ENCODE measurements around the gene CCDC92.

The CCDC92 gene

GRCh38 chr12:123907726-123908476 lies 64.7 kb downstream of the CCDC92 start:
- no peak for DNase-seq

DNA sequence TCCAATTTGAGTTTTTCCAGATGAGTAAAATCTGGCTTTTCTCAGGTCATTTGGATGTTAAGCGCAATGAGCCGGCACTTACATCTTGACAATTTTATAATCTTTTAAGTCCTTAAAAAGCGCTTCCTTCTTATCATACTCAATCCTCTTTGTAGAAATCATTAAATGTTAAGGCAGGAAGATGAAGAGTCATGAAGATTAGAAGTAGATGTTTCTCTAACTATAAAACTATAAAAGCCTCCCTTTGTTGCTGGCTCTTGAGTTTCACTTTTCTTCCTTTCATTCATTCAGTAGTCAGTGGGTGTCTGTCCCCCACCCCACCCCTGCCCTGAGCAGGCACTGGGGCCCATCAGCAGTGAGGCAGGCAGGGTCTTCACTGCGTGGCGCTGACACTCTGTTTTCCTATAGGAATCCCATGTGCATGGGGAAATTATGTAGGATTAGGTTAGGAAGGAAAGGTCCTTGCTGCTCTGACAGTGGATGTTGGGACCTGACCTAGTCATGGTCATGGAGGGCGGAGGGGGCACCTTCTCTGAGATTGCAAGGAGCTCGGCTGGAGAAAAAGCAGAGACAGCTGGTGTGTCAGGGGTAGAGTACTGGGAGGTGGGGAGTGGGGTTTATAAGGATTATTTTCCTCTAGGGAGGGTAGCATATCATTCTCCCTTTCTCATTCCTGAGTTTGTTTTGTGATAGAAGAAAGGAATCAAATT lies 65.8 kb downstream of the CCDC92 start:
- peak; percentile 54 to 77 for DNase-seq

DNA sequence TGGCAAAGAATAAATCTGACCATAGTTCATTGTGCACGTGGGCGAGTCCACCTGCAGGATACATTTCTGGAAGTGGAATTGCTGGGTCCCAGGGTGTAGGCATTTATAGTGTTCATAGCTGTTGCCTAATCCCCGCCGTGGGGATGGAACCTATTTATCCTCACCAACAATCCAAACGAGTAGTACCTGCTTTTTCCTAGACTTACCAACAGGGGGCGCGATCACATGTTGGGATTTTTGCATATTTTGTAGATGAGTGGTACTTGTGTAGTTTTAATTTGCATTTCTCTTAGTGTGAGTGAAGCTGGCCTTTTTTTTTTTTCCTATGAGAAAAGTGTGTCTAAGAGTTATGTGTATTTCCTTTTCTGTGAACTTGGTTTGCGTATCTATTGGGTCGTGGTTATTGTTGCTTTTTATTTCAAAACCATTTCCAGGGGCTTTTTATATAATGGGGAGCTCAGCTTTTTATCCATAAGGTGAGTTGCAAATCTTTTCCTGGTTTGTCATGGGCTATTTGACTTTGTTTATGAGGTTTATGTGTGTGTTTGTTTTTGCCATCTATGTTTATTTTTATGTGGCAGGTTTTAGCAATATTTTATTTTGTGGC lies 67.2 kb downstream of the CCDC92 start:
- DNase-seq = peak in 1 of 2 experiments; percentile 38

GRCh38 chr12:123903301-123904065 lies 69.1 kb downstream of the CCDC92 start:
- no peak for DNase-seq

GRCh38 chr12:123902821-123903220 lies 69.8 kb downstream of the CCDC92 start:
- no peak for DNase-seq

- peak in 1 of 2 experiments; percentile 20 for DNase-seq
These were observed 71.7 kb downstream of the CCDC92 start for GRCh38 chr12:123900871-123901376.

GRCh38 chr12:123899368-123899767 lies 73.3 kb downstream of the CCDC92 start:
- DNase-seq = no peak

- no peak for DNase-seq
These were observed 74.0 kb downstream of the CCDC92 start for GRCh38 chr12:123898673-123899072.

DNA sequence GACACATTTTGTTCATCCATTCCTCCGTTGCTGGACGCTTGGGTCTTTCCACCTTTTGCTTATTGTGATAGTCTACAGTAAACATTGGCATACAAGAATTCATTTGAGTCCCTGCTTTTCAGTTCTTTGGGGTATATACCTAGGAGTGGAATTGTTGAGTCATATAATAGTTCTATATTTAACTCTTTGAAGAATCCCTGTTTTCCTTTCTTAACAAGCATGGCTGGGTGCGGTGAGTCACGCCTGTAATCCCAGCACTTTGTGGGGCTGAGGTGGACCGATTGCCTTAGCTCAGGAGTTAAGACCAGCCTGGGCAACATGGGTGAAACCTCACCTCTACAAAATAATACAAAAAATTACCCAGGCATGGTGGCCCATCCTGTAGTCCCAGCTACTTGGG lies 75.4 kb downstream of the CCDC92 start:
- no peak for DNase-seq

- DNase-seq = no peak
These were observed 75.9 kb downstream of the CCDC92 start for GRCh38 chr12:123896767-123897166.

DNA sequence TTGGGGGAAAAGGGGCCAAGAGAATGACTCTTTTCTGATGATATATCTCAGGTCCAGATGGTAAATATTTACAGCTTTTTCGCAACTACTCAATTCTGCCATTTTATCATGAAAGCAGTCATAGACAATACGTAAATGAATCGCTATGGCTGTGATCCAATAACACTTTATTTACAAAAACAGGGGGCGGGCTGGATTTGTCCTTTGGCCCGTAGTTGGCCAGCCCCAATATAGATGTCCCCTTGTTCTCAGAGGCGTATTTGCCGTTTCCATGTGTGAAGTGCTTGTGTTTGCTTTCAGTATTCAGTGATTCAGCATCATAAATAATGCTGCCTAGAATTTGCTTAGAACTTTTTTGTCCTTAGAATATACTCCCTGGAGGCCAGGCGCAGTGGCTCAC lies 77.2 kb downstream of the CCDC92 start:
- DNase-seq = no peak

DNA sequence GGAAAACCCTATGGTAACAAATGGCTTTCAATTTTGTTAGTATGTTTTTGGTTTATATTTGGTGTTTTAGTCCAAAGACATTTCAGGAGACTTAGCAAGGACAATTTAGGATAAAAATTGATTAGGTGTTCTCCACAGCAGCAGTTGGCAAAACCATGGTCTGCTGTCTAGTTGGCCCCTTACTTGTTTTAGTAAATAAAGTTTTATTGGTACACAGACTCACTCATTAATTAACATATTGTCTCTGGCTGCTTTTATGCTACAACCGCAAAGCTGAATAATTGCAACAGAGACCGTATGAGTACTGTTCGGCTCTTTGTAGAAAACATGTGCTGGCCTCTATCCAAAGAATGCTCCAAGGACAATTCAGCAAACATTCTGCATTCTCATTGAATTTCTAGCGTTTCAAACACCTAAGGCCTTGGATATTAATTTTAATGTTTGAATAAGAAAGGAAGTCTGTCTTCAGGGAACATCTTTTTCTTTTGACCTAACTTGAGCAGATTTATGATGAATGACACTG lies 77.7 kb downstream of the CCDC92 start:
- DNase-seq = no peak

- no peak for DNase-seq
These were observed 79.4 kb downstream of the CCDC92 start for GRCh38 chr12:123893276-123893675.

GRCh38 chr12:123892853-123893252 lies 79.8 kb downstream of the CCDC92 start:
- DNase-seq = no peak

DNA sequence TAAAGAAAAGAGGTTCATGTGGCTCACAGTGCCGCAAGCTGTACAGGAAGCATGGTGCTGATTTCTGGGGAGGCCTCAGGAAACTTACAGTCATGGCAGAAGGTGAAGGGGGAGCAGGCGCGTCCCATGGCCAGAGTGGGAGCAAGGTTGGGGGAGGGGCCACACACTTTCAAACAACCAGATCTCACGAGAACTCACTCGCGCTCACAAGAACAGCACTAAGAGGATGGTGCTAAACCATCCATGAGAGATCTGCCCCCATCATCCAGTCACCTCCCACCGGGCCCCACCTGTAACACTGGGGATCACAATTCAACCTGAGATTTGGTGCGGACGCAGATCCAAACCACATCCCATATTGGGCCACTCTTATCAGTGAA lies 80.5 kb downstream of the CCDC92 start:
- no peak for DNase-seq

DNA sequence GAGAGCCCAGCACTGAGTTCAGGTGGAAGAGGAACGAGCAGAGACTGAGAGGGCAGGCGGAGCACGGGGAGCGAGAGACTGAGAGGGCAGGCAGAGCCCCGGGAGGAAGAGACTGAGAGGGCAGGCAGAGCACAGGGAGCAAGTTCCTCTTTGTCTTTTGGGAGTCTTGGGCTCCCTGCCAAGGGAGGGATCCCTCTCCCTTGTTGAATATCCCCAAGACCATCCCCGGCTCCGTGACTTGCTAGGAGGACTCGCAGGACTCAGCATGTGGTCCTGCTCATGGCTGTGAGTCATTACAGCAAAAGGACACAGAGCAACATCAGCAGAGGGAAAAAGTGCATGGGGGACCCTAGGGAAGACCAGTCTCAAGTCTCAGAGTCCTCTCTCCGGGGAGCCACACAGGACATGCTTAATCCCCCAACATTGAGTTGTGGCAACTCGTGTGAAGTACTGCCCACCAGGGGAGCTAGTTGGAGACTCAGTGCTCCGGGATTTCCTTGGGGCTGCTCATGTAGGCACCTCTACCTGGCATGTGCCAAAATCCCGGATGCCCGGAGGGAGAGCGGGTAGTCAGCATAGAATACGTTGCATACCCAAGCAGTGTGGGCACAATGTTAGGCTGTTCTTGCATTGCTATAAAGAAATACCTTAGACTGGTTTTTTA lies 81.0 kb downstream of the CCDC92 start:
- no peak for DNase-seq

- DNase-seq = no peak
These were observed 81.6 kb downstream of the CCDC92 start for GRCh38 chr12:123891011-123891410.

DNA sequence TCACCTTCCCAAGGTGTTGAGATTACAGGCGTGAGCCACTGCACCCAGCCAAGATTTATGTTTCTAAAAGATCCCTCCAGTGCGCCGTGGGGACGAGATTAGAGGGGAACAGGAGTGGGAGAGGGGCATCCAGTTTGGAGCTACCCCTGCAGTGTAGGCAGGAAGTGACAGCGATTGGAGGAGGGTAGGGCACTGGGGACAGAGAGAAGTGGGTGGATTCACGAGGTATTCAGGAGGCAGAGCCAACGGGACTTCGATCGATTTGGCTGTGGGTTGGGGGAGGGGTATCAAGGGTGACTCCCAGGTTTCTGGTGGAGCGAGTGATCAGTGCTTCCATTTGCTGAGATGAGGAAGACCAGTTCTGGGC lies 82.1 kb downstream of the CCDC92 start:
- DNase-seq = no peak

DNA sequence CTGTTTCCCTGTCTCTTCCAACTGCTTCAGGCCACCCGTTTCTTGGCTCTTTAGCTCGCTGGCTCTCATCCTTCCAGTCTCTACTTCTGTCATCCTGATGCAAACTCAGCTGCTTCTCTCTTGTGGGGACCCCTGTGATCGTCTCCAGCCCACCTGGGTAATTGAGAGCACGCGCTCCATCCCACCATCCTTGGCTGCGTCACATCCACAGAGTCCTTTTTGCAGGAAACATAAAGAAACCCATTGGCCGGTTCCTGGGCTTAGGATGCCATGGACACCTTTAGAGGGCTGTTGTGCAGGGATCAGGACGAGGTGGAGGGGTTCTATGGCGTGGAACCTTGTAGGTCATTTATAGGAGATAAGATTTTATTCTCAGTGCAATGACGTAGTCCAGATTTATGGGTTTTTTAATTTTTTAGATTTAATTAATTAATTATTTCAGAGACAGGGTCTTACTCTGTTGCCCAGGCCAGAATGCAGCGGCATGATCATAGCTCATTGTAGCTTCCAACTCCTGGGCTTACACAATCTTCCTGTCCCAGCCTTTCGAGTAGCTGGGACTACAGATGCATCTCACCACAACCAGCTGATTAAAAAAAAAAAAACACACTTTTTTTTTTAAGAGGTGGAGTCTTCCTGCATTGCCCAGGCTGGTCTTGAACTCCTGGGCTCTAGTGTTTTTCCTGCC lies 82.6 kb downstream of the CCDC92 start:
- DNase-seq = no peak

DNA sequence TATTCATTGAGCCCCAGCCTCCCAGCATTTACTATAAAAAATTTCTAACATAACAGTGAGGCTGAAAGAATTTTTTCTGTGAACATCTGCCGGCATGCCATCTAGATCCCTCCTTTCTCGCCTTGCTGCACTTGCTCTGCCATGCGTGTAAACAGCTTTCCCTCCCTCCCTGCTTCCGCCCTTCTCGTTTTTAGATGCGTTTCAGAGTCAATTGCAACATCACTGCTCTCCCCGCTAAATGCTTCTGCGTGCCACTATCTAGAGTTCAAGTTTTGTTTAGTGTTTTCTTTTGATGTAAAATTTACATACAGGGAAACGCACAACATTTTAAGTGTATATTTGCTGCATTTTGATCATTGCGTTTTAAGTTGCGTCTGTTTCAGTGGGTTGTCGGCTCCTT lies 83.6 kb downstream of the CCDC92 start:
- DNase-seq = no peak

- peak in 1 of 2 experiments; percentile 28 for DNase-seq
These were observed 85.6 kb downstream of the CCDC92 start for GRCh38 chr12:123886931-123887582.
